ENCODE results near the gene RASAL2.

DNA sequence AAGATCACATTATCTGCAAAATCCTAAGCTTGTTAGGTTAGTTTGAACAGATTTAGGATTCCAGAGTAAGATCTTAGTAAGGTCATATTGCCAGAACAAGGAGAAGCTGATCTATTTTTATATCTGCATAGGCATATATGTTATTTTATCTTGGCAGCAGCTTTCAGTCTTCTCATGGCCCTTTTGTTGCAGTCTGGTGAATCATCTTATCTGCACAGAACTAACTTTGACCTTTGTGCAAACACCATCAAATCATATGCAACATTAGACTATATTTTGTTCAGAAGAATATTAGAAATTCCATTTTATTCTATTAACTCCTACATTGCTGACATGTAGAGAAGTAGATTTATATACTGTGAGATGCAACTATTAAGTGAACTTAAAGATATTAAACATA is 295.5 kb downstream of the RASAL2 start:
- TF ChIP-seq ARNT (IDR thresholded peaks at IDR 0.05) (no peak), FOXK2 (IDR thresholded peaks at IDR 0.05) (no peak)

Data from HEK293T (cell line).